HG03520 (cell line): ENCODE measurements around the gene FOXB1.

Experiments
- ATAC-seq: cut with Tn5 transposase; IDR thresholded peaks from one replicate; pipeline ENCODE4 v1.9.1; 2021; ENCODE audit warnings: mild to moderate bottlenecking, moderate library complexity; ENCODE audit not compliant: unreplicated experiment

FOXB1 gene

GRCh38 chr15:60017538-60018520 lies 13.7 kb downstream of the FOXB1 start:
- ATAC-seq: no peak

- no peak for ATAC-seq
Measured at GRCh38 chr15:60020736-60021135, 16.6 kb downstream of the FOXB1 start.

GRCh38 chr15:60021589-60022378 lies 17.7 kb downstream of the FOXB1 start:
- no peak for ATAC-seq

GRCh38 chr15:60022379-60022741 lies 18.2 kb downstream of the FOXB1 start:
- ATAC-seq: no peak

GRCh38 chr15:60026555-60026954 lies 22.4 kb downstream of the FOXB1 start:
- no peak for ATAC-seq

GRCh38 chr15:60035344-60035743 lies 31.2 kb downstream of the FOXB1 start:
- no peak for ATAC-seq

GRCh38 chr15:60039316-60039715 lies 35.2 kb downstream of the FOXB1 start:
- no peak for ATAC-seq

GRCh38 chr15:60043744-60044435 lies 39.8 kb downstream of the FOXB1 start:
- ATAC-seq: no peak

- ATAC-seq: no peak
Measured at GRCh38 chr15:60044636-60045270, 40.6 kb downstream of the FOXB1 start.

GRCh38 chr15:60047701-60048100 lies 43.6 kb downstream of the FOXB1 start:
- no peak for ATAC-seq

GRCh38 chr15:60049948-60050347 lies 45.8 kb downstream of the FOXB1 start:
- ATAC-seq: no peak

GRCh38 chr15:60052796-60053195 lies 48.7 kb downstream of the FOXB1 start:
- ATAC-seq: no peak

- ATAC-seq: no peak
Measured at GRCh38 chr15:60054472-60054871, 50.4 kb downstream of the FOXB1 start.
